Stimulated activated CD4-positive, alpha-beta T cell treated with anti-CD3 and anti-CD28 coated beads, Interleukin-1b, Interleukin-23, amount 100 ng/mL, for 24 hours (primary cell): ENCODE measurements around the gene NR2F6.
"Not testable (repeated sequence)": the region's sequence is repeated elsewhere in the genome, so short reads cannot be mapped to it uniquely, and the experiment has no call there.

Source experiments
- DNase-seq, 4 experiments: peaks; one replicate each; pipeline ENCODE4 v3.0.0-alpha.2; 2020; ENCODE audit warnings: low read depth in 4 of 4, low spot score in 1 of 4

Gene NR2F6

DNA sequence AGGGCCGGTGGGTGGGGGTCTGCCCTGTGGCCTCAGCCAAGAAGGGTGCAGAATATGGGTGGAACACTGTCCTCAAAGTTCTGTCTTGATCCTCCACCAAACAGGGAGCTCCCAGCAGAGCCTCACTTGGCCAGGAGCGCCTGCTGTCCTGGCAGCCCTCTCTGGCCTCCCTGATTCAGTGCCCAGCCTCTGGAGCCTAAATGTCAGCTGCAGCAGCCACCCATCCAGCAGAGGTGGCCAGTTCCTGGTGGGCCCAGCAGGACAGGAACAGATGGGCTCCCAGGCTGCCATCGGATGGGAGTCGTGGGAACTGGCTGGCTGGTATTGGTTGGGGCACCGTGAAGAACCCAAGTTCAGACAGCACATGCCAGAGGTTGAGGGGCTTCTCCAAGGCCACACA lies 32.4 kb downstream of the NR2F6 start:
- no peak for DNase-seq

DNA sequence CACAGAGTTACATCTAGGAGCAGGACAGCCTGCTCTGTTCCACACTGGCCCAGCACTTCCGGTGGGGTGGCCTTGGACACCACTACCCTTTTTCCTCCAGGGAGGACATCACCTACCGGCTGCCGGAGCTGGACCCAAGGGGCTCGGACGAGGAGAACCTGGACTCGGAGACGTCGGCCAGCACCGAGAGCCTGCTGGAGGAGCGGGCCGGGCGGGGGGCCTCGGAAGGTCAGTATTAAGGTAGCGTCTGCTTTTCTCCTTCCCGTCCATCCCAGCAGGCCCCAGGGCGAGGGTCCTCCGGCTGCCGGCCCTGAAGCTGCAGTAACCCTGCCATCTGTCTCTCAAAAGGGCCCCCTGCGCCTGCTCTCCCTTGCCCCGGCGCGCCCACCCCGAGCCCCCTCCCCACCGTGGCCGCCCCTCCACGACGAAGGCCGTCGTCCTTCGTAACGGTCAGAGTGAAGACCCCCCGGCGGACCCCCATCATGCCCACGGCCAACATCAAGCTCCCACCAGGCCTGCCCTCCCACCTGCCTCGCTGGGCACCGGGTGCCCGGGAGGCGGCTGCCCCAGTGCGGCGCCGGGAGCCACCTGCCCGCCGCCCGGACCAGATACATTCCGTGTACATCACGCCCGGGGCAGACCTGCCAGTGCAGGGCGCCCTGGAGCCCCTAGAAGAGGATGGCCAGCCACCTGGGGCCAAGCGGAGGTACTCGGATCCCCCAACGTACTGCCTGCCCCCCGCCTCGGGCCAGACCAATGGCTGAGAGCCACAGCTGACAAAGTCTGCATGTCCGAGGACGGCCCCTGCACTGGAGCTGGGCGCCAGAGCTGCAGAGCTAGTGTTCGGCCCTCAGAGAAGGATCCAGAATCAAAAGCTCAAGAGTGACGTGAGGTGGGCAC lies 33.9 kb downstream of the NR2F6 start:
- no peak for DNase-seq

DNA sequence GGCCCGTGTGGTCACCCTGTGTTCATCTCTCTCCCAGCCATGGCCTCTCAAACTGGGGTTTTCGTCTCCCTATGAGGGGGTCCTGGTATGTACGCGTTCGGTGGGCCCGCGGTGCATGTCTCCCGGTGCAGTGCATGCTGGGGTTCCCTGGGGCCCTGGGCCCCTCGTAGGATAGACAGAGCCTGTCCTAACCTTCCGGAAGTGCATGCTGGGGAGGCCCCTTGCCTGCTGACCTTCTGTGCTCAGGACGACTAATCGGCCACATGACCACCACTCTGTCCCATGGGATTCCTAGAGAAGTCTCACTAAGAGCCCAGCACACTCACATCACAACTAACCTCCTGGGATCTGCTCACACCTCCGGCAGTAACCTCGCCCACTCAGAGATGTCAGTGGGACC lies 35.4 kb downstream of the NR2F6 start:
- DNase-seq, result no peak

DNA sequence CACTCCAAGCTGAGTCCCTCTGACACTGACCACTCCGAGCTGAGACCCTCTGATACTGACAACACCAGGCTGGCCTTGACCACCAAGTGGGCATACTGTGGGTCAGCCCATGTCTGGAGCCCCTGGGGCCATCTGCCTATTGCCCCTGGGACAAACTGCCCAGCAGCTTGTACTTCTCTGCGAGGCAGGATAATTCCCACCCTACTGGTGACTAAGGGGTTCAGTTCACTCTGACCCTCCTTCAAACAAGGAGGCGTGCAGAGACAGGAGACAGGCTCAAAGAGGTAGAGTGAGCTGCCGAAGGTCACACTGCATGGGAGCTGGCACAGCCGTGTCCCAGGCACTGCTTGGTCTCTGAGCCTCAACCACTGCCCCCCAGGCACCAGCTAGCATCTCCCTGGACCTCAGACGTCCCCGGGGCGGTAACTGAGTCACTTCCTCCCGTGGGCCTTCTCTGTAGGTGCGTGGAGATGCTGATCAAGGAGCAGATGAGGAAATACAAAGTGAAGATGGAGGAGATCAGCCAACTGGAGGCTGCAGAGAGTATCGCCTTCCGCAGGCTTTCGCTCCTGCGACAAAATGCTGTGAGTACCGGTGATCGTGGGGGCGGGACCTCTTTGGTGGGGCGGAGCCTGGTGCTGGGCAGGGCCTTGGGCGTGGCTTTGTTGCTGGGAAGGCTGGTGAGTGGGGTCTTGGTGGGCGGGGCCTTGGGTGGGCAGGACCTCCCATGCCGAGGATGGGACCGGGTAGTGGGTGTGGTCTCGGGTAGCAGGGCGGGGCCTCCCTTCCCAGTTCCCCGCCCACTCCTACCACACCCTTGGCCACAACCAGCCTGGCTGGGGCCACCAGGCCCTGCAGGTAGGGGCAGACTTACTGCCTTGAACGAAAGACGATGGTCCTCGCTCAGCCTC lies 36.3 kb downstream of the NR2F6 start:
- DNase-seq, result peak in 3 of 4 experiments; percentile 21 to 41 (median 33)

DNA sequence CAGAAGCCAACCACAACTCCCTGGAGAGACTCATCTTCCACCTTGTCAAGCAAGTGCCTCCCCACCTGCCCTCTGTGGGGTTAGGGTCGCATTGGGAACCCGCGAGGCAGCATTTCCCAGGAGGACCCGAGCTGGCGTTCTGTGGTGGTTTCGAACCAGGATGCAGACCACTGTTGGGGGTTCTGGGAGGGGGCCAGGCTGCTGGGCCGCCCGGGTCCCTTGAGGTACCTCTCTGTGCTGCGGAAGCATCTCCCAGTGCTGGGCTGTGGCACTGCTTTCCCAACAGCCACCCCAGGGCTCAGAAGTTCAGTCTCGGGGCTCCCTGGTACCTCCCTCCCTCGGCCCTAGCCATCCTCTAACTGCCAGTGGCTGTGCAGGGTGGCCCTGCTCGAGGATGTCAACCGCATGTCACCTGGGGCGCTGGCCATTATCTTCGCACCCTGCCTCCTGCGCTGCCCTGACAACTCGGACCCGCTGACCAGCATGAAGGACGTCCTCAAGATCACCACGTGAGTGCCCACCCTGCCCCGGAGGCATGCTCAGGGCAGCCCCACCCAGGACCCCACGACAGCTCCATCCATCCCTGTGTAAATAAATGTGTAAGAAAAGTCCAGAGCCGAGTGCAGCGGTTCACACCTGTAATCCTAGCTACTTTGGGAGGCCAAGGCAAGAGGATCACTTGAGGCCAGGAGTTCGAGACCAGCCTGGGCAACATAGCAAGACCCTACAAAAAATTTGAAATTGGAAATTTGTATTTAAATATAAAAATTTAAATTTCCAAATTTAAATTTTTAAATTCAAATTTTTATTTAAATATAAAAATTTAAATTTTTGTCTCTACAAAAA lies 38.8 kb downstream of the NR2F6 start:
- DNase-seq, result no peak

GRCh38 chr19:17205237-17206140 lies 40.2 kb downstream of the NR2F6 start:
- DNase-seq, result peak in 1 of 4 experiments; percentile 46

GRCh38 chr19:17202713-17203112 lies 43.0 kb downstream of the NR2F6 start:
- DNase-seq, result no peak

- no peak for DNase-seq
Observed at GRCh38 chr19:17202249-17202648, 43.5 kb downstream of the NR2F6 start.

GRCh38 chr19:17200408-17201079 lies 45.2 kb downstream of the NR2F6 start:
- DNase-seq, result no peak

GRCh38 chr19:17197666-17198065 lies 48.1 kb downstream of the NR2F6 start:
- no peak for DNase-seq

GRCh38 chr19:17196610-17197009 lies 49.1 kb downstream of the NR2F6 start:
- DNase-seq, result no peak

DNA sequence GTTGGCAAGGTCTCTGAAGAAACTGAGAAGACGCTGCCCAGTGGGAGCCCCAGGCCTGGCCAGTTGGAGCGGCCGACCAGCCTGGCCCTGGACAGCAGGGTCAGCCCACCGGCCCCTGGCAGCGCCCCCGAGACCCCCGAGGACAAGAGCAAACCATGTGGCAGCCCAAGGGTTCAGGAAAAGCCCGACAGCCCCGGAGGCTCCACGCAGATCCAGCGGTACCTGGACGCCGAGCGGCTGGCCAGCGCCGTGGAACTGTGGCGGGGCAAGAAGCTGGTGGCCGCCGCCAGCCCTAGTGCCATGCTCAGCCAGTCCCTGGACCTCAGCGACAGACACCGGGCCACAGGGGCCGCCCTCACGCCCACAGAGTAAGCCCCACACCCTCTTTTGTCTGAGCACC lies 50.6 kb downstream of the NR2F6 start:
- DNase-seq, result no peak

DNA sequence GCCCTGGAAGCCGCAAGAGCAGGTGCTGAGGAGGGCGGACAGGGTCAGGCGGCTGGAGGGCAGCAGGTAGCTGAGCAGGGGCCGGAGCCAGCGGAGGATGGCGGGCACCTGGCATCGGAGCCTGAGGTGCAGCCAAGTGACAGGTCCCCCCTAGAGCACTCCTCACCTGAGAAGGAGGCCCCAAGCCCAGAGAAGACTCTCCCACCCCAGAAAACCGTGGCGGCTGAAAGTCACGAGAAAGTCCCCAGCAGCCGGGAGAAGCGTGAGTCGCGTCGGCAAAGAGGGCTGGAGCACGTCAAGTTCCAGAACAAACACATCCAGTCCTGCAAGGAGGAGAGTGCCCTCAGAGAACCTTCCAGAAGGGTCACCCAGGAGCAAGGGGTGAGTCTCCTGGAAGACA lies 51.1 kb downstream of the NR2F6 start:
- no peak for DNase-seq

DNA sequence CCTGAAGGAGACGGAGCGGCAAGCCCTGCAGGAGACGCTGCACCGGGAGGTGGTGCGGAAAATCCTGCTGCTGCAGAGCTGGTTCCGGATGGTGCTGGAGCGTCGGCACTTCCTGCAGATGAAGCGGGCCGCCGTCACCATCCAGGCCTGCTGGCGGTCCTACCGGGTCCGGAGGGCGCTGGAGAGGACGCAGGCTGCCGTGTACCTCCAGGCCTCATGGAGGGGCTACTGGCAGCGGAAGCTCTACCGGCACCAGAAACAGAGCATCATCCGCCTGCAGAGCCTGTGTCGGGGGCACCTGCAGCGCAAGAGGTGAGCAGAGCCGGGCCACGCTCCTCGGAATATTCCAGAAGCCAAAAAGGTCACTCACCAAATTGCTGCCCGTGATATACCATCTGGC lies 53.0 kb downstream of the NR2F6 start:
- DNase-seq, result no peak

DNA sequence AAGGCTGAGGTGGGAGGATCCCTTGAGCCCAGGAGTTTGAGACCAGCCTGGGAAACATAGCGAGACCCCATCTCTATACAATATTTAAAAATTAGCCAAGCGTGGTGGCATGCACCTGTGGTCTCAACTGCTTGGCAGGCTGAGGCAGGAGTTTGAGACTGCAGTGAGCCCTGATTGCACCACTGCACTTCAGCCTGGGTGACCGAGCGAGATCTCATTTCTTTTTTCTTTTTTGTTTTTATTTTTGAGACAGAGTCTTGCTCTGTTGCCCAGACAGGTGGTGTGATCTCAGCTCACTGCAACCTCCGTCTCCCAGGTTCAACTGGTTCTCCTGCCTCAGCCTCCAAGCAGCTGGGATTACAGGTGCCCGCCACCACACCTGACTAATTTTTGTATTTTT lies 54.0 kb downstream of the NR2F6 start:
- DNase-seq, result not testable (repeated sequence)

- DNase-seq, result no peak
Observed at GRCh38 chr19:17185590-17185989, 60.1 kb downstream of the NR2F6 start.

DNA sequence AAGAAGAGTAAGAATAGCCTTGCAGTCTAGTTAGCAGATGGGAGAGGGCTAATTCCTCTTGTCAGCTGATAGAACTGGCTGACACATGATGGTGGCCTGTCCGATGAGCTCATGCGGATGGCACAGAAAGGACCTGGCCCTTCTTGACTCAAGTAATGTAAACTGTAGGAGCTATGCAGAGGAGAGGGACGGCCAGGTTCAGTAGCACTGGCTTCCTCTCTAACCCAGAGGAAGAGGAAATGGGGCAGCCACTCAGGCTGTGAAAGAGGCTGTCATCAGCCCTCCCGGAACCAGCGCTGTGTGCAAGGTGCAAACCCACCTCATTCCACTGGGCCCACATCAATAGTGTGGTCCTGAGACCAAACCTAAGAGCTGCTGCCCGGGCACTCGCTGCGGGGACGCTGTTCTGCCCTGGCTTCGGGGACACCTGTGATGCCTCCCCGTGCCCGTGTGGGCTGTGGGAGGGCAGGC lies 61.3 kb downstream of the NR2F6 start:
- peak in 1 of 4 experiments; percentile 21 for DNase-seq

- DNase-seq, result no peak
Observed at GRCh38 chr19:17183858-17184321, 61.8 kb downstream of the NR2F6 start.

DNA sequence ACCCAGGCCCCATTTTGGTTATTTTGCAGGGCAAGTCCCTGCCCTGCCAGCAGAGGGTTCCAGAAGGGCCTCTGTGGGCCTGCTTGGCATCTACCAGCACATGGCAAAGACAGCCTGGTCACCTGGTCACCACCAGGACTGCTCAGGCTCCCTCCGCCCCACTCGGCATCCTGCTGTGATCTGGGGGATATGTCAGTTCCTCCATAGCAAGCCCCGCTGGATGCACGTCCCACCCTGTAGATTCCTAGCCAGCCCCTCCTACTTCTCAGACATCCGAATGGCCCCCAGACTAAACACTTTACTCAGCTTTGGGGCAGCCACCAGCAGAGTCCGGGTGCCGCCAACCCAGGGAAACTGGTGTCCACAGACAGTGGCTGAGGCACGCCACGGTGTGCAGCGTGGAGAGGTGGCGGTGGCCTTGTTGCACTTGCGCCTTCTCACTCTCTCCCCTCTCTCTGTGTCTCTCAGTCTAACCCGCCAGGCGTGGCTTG lies 62.4 kb downstream of the NR2F6 start:
- no peak for DNase-seq
